GM10266 (cell line): ENCODE measurements around the gene CALHM1.
"Not testable (repeated sequence)": the region's sequence is repeated elsewhere in the genome, so short reads cannot be mapped to it uniquely, and the experiment has no call there.

Experiments used
- DNase-seq: peaks from one replicate; pipeline ENCODE4 v3.0.0; 2012; ENCODE audit errors: extremely low spot score
- TF ChIP-seq, protein P1 (sequence below): IDR thresholded peaks from 2 replicates; pipeline ENCODE4 v1.5.1; 2012; ENCODE audit warnings: mild to moderate bottlenecking, low read depth; ENCODE audit not compliant: control insufficient read depth, insufficient read depth; ENCODE audit errors: missing control alignments

CALHM1 gene

GRCh38 chr10:103493362-103493915 lies 34.7 kb upstream of the CALHM1 start, which contains the start of gene NEURL1:
TSS of gene NEURL1 (plus strand) at chr10:103493705. CDS start at chr10:103494388, 683 bp downstream.
- no peak for DNase-seq
- TF ChIP-seq, protein P1, sequence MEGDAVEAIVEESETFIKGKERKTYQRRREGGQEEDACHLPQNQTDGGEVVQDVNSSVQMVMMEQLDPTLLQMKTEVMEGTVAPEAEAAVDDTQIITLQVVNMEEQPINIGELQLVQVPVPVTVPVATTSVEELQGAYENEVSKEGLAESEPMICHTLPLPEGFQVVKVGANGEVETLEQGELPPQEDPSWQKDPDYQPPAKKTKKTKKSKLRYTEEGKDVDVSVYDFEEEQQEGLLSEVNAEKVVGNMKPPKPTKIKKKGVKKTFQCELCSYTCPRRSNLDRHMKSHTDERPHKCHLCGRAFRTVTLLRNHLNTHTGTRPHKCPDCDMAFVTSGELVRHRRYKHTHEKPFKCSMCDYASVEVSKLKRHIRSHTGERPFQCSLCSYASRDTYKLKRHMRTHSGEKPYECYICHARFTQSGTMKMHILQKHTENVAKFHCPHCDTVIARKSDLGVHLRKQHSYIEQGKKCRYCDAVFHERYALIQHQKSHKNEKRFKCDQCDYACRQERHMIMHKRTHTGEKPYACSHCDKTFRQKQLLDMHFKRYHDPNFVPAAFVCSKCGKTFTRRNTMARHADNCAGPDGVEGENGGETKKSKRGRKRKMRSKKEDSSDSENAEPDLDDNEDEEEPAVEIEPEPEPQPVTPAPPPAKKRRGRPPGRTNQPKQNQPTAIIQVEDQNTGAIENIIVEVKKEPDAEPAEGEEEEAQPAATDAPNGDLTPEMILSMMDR = no peak

GRCh38 chr10:103492655-103493261 lies 34.1 kb upstream of the CALHM1 start:
- TF ChIP-seq, protein P1 = no peak
- DNase-seq = no peak

GRCh38 chr10:103491729-103492364 lies 33.1 kb upstream of the CALHM1 start:
- TF ChIP-seq, protein P1 = no peak
- no peak for DNase-seq

GRCh38 chr10:103490986-103491314 lies 32.2 kb upstream of the CALHM1 start:
- DNase-seq = no peak
- TF ChIP-seq, protein P1 = no peak

DNA sequence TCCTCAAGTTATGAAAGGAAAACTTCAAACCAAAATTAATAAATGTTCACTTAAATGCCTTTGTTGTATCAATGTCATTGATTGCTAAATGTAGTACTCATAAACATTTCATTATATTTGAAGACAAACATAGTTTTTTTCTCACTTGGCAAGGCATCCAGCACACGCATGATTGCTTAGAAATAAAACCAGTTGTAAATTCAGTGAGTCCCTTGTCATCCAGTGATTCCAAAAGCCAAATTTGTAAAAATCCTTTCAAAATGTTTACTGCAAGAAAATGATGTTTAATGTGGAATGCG lies 28.7 kb upstream of the CALHM1 start:
- TF ChIP-seq, protein P1 = no peak
- no peak for DNase-seq

DNA sequence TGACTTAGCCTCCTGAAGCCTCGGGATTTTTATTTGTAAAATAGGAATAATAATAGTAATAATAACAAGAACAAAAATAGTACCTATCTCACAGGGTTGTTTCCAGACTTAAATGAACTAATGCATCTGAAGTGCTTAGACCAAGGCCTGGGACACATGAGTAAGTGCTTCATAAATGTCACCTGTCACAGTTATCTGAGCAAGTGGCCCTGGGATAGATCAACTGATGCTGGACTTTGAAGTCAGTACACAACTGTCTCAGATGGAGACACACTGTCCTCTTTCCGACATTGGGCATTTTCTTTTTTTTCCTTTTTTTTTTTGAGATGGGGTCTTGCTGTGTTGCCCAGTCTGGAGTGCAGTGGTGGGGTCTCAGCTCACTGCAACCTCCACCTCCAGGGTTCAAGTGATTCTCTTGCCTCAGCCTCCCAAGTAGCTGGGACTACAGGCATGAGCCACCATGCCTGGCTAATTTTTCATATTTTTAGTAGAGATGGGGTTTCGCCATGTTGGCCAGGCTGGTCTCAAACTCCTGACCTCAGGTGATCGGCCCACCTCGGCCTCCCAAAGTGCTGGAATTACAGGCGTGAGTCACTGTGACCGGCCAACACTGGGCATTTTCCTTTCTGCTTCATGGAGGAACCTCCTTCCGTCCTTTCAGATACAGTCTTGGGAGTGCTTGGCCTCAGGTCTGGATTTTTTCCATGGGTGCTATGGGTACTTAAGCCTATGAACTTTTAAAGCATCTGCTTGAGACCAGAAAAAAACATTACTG lies 28.1 kb upstream of the CALHM1 start:
- not testable (repeated sequence) for DNase-seq

GRCh38 chr10:103481974-103482531 lies 23.4 kb upstream of the CALHM1 start:
- DNase-seq = peak; percentile 77
- TF ChIP-seq, protein P1 = peak; percentile 74
